Activated CD4-positive, alpha-beta memory T cell treated with anti-CD3 and anti-CD28 coated beads for 36 hours (primary cell): ENCODE measurements around the gene CUX1. TPM values are rescaled to one million over a fixed set of nuclear protein-coding genes. Genes with fewer than 3 reads are reported as not detected.
"Not testable (repeated sequence)": the region's sequence is repeated elsewhere in the genome, so short reads cannot be mapped to it uniquely, and the experiment has no call there.

Source experiments
- CTCF ChIA-PET: fragments of 350-600 bp; sonication (Branson Sonifier 250); formaldehyde crosslinking; loops from one replicate; lab custom pipeline; 2021; ENCODE audit warnings: antibody characterized with exemption, inconsistent platforms; lab: Charles Lee
- POLR2A ChIA-PET: fragments of 350-600 bp; sonication (Branson Sonifier 250); formaldehyde crosslinking; loops from one replicate; lab custom pipeline; 2021; ENCODE audit warnings: antibody characterized with exemption; lab: Charles Lee
- DNase-seq: peaks from one replicate; pipeline ENCODE4 v3.0.0-alpha.2; 2020
- H3K27ac Mint-ChIP-seq: one replicate; pipeline ENCODE4 v1.8.0; 2021; ENCODE audit warnings: mixed read lengths
- H3K27me3 Mint-ChIP-seq: one replicate; pipeline ENCODE4 v1.8.0; 2021; ENCODE audit warnings: mixed read lengths
- H3K36me3 Mint-ChIP-seq: one replicate; pipeline ENCODE4 v1.8.0; 2021; ENCODE audit warnings: mixed read lengths
- H3K4me1 Mint-ChIP-seq: one replicate; pipeline ENCODE4 v1.8.0; 2021; ENCODE audit warnings: low read depth, mixed read lengths
- H3K4me3 Mint-ChIP-seq: one replicate; pipeline ENCODE4 v1.8.0; 2021; ENCODE audit warnings: mild to moderate bottlenecking, mixed read lengths
- H3K9me3 Mint-ChIP-seq: one replicate; pipeline ENCODE4 v1.8.0; 2021; ENCODE audit warnings: mixed read lengths
- intact Hi-C: fragments of 100-400 bp; cut with micrococcal nuclease; formaldehyde crosslinking; loops from one replicate; pipeline ENCODE4 v1.15.1; 2023
- total RNA-seq, 2 experiments: library from RNA; stranded (reverse); gene quantifications; one replicate each; pipeline ENCODE4 v1.2.3, GENCODE V29; 2021

The CUX1 gene
- total RNA-seq, 2 experiments from 2014 or later: 25.1 TPM

DNA sequence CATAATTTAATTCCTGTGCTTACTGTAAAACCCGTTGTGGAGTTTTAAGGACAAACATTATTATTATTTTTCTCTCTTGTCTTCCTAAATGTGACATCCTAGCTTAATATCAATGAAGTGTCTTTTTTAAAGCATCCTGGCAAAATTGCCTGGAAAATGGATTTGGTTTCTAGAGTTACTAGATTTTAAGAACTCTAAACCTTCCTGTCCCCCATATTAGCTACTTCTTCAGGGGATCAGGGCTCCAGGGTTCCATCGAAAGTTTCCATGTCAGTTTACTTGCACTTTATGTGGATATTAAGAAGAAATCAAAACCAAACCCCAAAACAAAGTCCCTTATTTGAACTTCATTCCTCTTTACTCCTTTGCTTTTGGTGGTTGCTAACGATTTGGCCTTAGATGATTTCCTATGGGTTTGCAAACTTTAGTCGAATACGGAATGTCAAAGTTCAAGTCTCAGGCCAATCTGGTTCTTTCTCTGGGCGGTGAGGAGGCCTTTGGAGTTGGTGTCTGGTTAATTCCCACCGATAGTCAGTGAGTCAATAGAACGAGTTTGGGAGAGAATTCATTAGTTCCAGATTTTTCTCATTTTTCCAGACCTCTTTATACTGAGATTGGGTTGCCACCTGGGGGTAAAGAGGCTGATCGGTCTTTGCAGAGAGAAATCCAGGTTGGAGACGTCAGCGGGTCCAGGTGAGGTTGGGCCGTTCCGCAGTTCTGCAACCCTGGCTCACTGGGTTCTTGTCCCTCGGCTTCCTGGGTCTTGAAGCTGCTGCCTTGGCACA lies 1.1 kb downstream of the CUX1 start:
- Mint-ChIP-seq H3K9me3 (no peaks in the 10 kb centered on the region), H3K4me3 (peak overlapping the region; percentile 72), H3K4me1 (peaks cover 20% of the 10 kb centered on the region), H3K27me3 (no peaks in the 10 kb centered on the region), H3K36me3 (no peaks in the 10 kb centered on the region), H3K27ac (no peak overlapping the region)
- intact Hi-C loops: no loop called here
- DNase-seq: no peak
- CTCF ChIA-PET: interaction anchor here (0.6 to 1.1 kb wide), 4 partner anchors 17 to 465 kb away, joined by 3 to 5 read pairs (median 4); no protein-coding TSS in a partner anchor
- POLR2A ChIA-PET: interaction anchor here (1.8 kb wide), 1 partner anchor 39 kb away, joined by 7 read pairs; no protein-coding TSS in a partner anchor

DNA sequence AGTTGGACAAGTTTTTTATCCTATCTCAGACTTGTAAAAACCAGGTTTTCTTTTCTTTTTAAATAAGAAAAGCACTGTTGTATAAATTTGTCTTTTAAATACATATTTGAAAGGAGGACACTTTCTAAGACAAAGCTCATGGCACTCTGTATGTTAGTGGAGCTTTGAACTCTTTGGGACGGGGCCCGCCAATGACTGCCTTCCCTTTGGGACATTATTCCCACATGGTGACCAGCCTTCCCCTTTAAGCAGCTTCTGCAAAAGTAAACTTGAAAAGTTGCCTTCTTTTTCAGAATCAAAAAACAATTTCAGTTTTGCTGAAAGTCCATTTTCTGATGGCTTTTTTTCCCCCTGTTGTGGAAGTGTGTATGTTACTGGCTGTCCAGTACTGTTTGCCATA lies 1.8 kb downstream of the CUX1 start:
- H3K27ac Mint-ChIP-seq: no peak overlapping the region

DNA sequence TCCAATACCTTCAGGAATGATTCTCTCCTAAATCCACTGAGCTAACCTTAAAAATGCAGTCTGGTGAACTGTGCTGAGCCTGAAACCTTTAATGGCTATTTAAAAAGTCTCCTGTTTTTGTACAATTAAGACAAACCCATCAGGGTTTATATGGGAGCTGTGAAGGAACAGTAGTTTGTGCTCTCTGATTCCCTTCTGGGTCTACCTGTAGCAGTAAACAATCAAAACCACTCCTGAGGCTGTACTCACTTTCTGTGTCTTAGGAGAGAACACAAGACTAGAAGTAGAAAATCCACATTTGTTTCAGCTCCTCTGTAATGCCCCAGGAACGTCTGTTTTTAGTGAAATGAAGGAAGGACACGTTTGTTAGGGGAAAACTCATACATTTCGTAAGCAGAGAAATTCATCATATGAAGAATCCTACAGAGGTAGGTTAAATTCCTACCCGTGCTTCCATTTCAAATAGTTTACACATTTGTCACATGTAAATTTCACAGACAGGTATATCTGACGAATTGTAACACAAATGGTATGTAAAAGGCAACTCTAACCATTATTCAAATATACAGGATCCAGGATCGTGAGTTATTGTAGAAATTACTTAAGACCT lies 2.6 kb downstream of the CUX1 start:
- no peak overlapping the region for H3K4me3 Mint-ChIP-seq
- ChIA-PET CTCF (no interaction called here), POLR2A (no interaction called here)
- intact Hi-C loops: no loop called here
- H3K9me3 Mint-ChIP-seq: no peaks in the 10 kb centered on the region
- no peak overlapping the region for H3K27ac Mint-ChIP-seq
- no peak for DNase-seq
- H3K27me3 Mint-ChIP-seq: no peaks in the 10 kb centered on the region
- peaks cover 14% of the 10 kb centered on the region for H3K4me1 Mint-ChIP-seq
- H3K36me3 Mint-ChIP-seq: no peaks in the 10 kb centered on the region

More for the DNA sequence above, 1.8 kb downstream of the CUX1 start:
- Mint-ChIP-seq H3K36me3 (no peaks in the 10 kb centered on the region), H3K27me3 (no peaks in the 10 kb centered on the region), H3K4me3 (no peak overlapping the region), H3K4me1 (peaks cover 17% of the 10 kb centered on the region), H3K9me3 (no peaks in the 10 kb centered on the region)
- DNase-seq: no peak
- POLR2A ChIA-PET: no interaction called here
- intact Hi-C loops: no loop called here
- CTCF ChIA-PET: no interaction called here

- DNase-seq: no peak
- no peak overlapping the region for H3K27ac Mint-ChIP-seq
- peaks cover 14% of the 10 kb centered on the region for H3K4me1 Mint-ChIP-seq
- no peak overlapping the region for H3K4me3 Mint-ChIP-seq
- H3K27me3 Mint-ChIP-seq: no peaks in the 10 kb centered on the region
- no peaks in the 10 kb centered on the region for H3K36me3 Mint-ChIP-seq
- CTCF ChIA-PET: no interaction called here
- no peaks in the 10 kb centered on the region for H3K9me3 Mint-ChIP-seq
- intact Hi-C loops: no loop called here
- POLR2A ChIA-PET: no interaction called here
These were observed 3.3 kb downstream of the CUX1 start for GRCh38 chr7:101820703-101821102.

GRCh38 chr7:101822632-101823031 lies 5.2 kb downstream of the CUX1 start:
- H3K4me3 Mint-ChIP-seq, DNase-seq, POLR2A ChIA-PET, H3K9me3 Mint-ChIP-seq, H3K36me3 Mint-ChIP-seq, CTCF ChIA-PET, H3K27ac Mint-ChIP-seq, H3K27me3 Mint-ChIP-seq, intact Hi-C loops: not testable (repeated sequence)
- H3K4me1 Mint-ChIP-seq: peaks cover 12% of the 10 kb centered on the region

DNA sequence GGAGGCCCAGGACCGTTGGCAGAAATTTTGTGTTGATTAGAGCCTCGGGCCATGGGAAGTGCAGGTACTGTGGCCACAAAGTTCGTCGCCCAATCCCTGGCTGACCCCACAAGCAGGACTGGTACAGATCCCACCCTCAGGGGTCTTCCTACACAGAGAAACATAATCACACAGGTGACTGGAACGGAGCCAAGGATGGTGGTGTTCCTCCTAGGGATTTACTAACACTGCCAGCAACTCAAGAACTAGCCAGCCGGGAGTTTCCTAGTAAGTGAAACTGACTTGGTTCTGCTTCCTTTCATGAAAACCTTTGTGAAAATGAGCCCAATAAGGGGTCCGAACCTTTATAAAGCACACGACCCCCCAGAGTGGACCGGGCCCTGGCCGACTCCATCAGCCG lies 5.7 kb downstream of the CUX1 start:
- POLR2A ChIA-PET: no interaction called here
- CTCF ChIA-PET: interaction anchor here (1.4 kb wide), 1 partner anchor 80 kb away, joined by 4 read pairs; no protein-coding TSS in a partner anchor
- Mint-ChIP-seq H3K9me3 (no peaks in the 10 kb centered on the region), H3K4me3 (no peak overlapping the region), H3K27me3 (no peaks in the 10 kb centered on the region), H3K36me3 (no peaks in the 10 kb centered on the region), H3K4me1 (peaks cover 9% of the 10 kb centered on the region), H3K27ac (no peak overlapping the region)
- no peak for DNase-seq
- intact Hi-C loops: no loop called here

DNA sequence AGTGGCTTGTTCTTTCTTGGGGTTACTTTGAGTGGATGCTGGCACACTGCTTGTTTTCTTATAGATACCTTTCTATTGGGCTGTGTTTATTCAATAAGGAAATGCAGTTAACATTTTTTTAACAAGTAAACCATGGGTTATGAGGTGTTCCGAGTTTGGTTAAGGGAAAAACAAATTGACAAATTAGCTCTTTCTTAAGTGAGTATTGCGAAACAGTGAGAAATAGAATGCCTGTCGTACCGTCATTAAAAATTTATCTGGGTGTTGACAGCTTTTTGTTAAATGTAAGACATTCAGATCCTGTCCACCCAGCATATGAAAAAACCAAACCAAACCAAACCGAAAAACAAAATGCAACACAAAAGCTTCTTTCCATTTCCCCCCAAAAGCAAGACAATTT lies 6.2 kb downstream of the CUX1 start:
- POLR2A ChIA-PET: no interaction called here
- Mint-ChIP-seq H3K27me3 (no peaks in the 10 kb centered on the region), H3K4me1 (peaks cover 10% of the 10 kb centered on the region), H3K27ac (no peak overlapping the region), H3K4me3 (no peak overlapping the region), H3K36me3 (no peaks in the 10 kb centered on the region), H3K9me3 (no peaks in the 10 kb centered on the region)
- intact Hi-C loops: no loop called here
- DNase-seq: no peak
- CTCF ChIA-PET: interaction anchor here (1.4 kb wide), 1 partner anchor 80 kb away, joined by 4 read pairs; no protein-coding TSS in a partner anchor

GRCh38 chr7:101824440-101824839 lies 7.0 kb downstream of the CUX1 start:
- H3K27me3 Mint-ChIP-seq: no peaks in the 10 kb centered on the region
- no peaks in the 10 kb centered on the region for H3K36me3 Mint-ChIP-seq
- intact Hi-C loops: no loop called here
- H3K9me3 Mint-ChIP-seq: no peaks in the 10 kb centered on the region
- POLR2A ChIA-PET: no interaction called here
- peaks cover 9% of the 10 kb centered on the region for H3K4me1 Mint-ChIP-seq
- DNase-seq: no peak
- no peak overlapping the region for H3K27ac Mint-ChIP-seq
- CTCF ChIA-PET: interaction anchor here (1.4 kb wide), 1 partner anchor 81 kb away, joined by 4 read pairs; no protein-coding TSS in a partner anchor
- H3K4me3 Mint-ChIP-seq: no peak overlapping the region

- Mint-ChIP-seq H3K4me3 (no peak overlapping the region), H3K9me3 (no peaks in the 10 kb centered on the region), H3K27ac (no peak overlapping the region), H3K27me3 (no peaks in the 10 kb centered on the region), H3K36me3 (no peaks in the 10 kb centered on the region), H3K4me1 (peaks cover 5% of the 10 kb centered on the region)
- ChIA-PET CTCF (interaction anchor here (1.3 kb wide), 1 partner anchor 12 kb away, joined by 3 read pairs; no protein-coding TSS in a partner anchor), POLR2A (no interaction called here)
- DNase-seq: no peak
- intact Hi-C loops: no loop called here
These were observed 8.8 kb downstream of the CUX1 start for GRCh38 chr7:101826081-101826835.

- H3K4me3 Mint-ChIP-seq: no peak overlapping the region
- H3K4me1 Mint-ChIP-seq: peaks cover 5% of the 10 kb centered on the region
- no peak for DNase-seq
- H3K27ac Mint-ChIP-seq: no peak overlapping the region
- no peaks in the 10 kb centered on the region for H3K9me3 Mint-ChIP-seq
- intact Hi-C loops: no loop called here
- ChIA-PET CTCF (no interaction called here), POLR2A (no interaction called here)
- H3K36me3 Mint-ChIP-seq: no peaks in the 10 kb centered on the region
- no peaks in the 10 kb centered on the region for H3K27me3 Mint-ChIP-seq
These were observed 11.0 kb downstream of the CUX1 start for GRCh38 chr7:101828301-101829020.

DNA sequence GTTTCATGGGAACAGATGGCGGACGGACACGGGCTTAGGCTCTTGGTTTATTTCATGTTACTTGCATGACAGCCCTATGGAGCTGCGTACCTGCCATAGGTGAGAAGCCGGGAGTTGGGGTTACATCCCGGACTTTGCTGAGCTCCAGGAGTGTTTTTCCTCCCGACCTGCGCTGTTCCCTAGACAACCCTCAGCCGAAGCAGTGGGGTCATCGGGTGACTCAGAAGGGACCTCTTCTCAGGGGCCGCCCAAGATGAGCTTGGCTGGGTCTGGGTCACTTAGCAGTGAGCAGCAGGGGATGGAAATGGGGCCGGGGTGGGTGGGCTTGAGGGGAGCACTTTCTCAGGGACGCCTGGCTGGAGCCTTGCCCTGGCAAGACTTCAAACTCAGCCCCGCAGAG lies 11.9 kb downstream of the CUX1 start:
- no peaks in the 10 kb centered on the region for H3K36me3 Mint-ChIP-seq
- no peak overlapping the region for H3K27ac Mint-ChIP-seq
- no peak overlapping the region for H3K4me3 Mint-ChIP-seq
- POLR2A ChIA-PET: no interaction called here
- DNase-seq: no peak
- intact Hi-C loops: no loop called here
- H3K4me1 Mint-ChIP-seq: peaks cover 5% of the 10 kb centered on the region
- CTCF ChIA-PET: no interaction called here
- no peaks in the 10 kb centered on the region for H3K27me3 Mint-ChIP-seq
- H3K9me3 Mint-ChIP-seq: no peaks in the 10 kb centered on the region

- peaks cover 5% of the 10 kb centered on the region for H3K4me1 Mint-ChIP-seq
- POLR2A ChIA-PET: no interaction called here
- H3K27ac Mint-ChIP-seq: no peak overlapping the region
- intact Hi-C loops: no loop called here
- CTCF ChIA-PET: no interaction called here
- H3K27me3 Mint-ChIP-seq: no peaks in the 10 kb centered on the region
- no peak overlapping the region for H3K4me3 Mint-ChIP-seq
- no peaks in the 10 kb centered on the region for H3K36me3 Mint-ChIP-seq
- H3K9me3 Mint-ChIP-seq: no peaks in the 10 kb centered on the region
- DNase-seq: no peak
These were observed 12.4 kb downstream of the CUX1 start for GRCh38 chr7:101829821-101830220.
